ENCODE measurements around the gene HBD. TPM values are rescaled to one million over a fixed set of nuclear protein-coding genes. Genes with fewer than 3 reads are reported as not detected.

Gene HBD
- total RNA-seq, 1 experiment from 2014 or later, result not detected

- ChIA-PET CTCF (no interaction called here), RAD21 (ENCODE audit: low non-redundant PET in 1 of 2, low total read pairs in 2 of 2, uncharacterized antibody in 2 of 2, unreplicated experiment in 2 of 2) (no interaction called here), POLR2A (no interaction called here)
- Histone ChIP-seq H3K9me2 (ENCODE audit: insufficient read depth) (no peaks in the 10 kb centered on the region), H3K4me3 (replicated peaks in 1 of 2; ENCODE audit: low read depth in 1 of 2, low read length in 2 of 2) (no peak overlapping the region), H3K79me2 (ENCODE audit: insufficient read depth, low read length) (no peaks in the 10 kb centered on the region), H4K20me1 (ENCODE audit: insufficient read depth) (no peaks in the 10 kb centered on the region), H3K4me2 (ENCODE audit: low read length) (no peak overlapping the region), H3K9ac (ENCODE audit: low read length) (no peak overlapping the region), H3K27ac (ENCODE audit: low read depth, low read length) (no peak overlapping the region), H3K4me1 (ENCODE audit: control insufficient read depth in 1 of 2, insufficient read depth in 2 of 2, low read length in 2 of 2) (no peaks in the 10 kb centered on the region), H2AFZ (ENCODE audit: low read depth, low read length, poor library complexity, severe bottlenecking) (no peak overlapping the region), H3K36me3 (ENCODE audit: control insufficient read depth in 1 of 2, insufficient read depth in 2 of 2, low read length in 2 of 2) (no peaks in the 10 kb centered on the region), H3K9me3 (ENCODE audit: control insufficient read depth in 1 of 2, insufficient read depth in 1 of 2, low read depth in 1 of 2, low read length in 2 of 2) (no peaks in the 10 kb centered on the region), H3K27me3 (ENCODE audit: insufficient read depth, low read length) (peaks cover 66% of the 10 kb centered on the region)
- DNase-seq (ENCODE audit: low read depth, low spot score), result no peak
- no peak for ATAC-seq
- intact Hi-C loops (cut with micrococcal nuclease), result no loop called here
- TF ChIP-seq EZH2phosphoT487 (IDR thresholded peaks at IDR 0.05; ENCODE audit: borderline replicate concordance), result no peak
- no peak for TF ChIP-seq MAX (IDR thresholded peaks at IDR 0.05)
- TF ChIP-seq ELF1 (IDR thresholded peaks at IDR 0.05; ENCODE audit: borderline replicate concordance, low read depth), result no peak
- TF ChIP-seq CBX3 (IDR thresholded peaks at IDR 0.05; ENCODE audit: low read depth), result no peak
- no TSS peak for BruUV-seq (replicated peaks)
Measured at GRCh38 chr11:5246772-5247471, 12.6 kb upstream of the HBD start.

- DNase-seq (ENCODE audit: low read depth, low spot score), result no peak
- RAD21 ChIA-PET (ENCODE audit: low non-redundant PET in 1 of 2, low total read pairs in 2 of 2, uncharacterized antibody in 2 of 2, unreplicated experiment in 2 of 2), result no interaction called here
- Histone ChIP-seq H3K27ac (ENCODE audit: low read depth, low read length) (no peak overlapping the region), H3K27me3 (ENCODE audit: insufficient read depth, low read length) (peaks cover 70% of the 10 kb centered on the region), H3K4me1 (ENCODE audit: control insufficient read depth in 1 of 2, insufficient read depth in 2 of 2, low read length in 2 of 2) (no peaks in the 10 kb centered on the region), H4K20me1 (ENCODE audit: insufficient read depth) (no peaks in the 10 kb centered on the region), H3K79me2 (ENCODE audit: insufficient read depth, low read length) (no peaks in the 10 kb centered on the region), H2AFZ (ENCODE audit: low read depth, low read length, poor library complexity, severe bottlenecking) (no peak overlapping the region), H3K36me3 (ENCODE audit: control insufficient read depth in 1 of 2, insufficient read depth in 2 of 2, low read length in 2 of 2) (no peaks in the 10 kb centered on the region), H3K9ac (ENCODE audit: low read length) (no peak overlapping the region), H3K9me3 (ENCODE audit: control insufficient read depth in 1 of 2, insufficient read depth in 1 of 2, low read depth in 1 of 2, low read length in 2 of 2) (no peaks in the 10 kb centered on the region), H3K4me2 (ENCODE audit: low read length) (no peak overlapping the region), H3K9me2 (ENCODE audit: insufficient read depth) (no peaks in the 10 kb centered on the region), H3K4me3 (replicated peaks in 1 of 2; ENCODE audit: low read depth in 1 of 2, low read length in 2 of 2) (no peak overlapping the region)
- no peak for ATAC-seq
- CTCF ChIA-PET, result no interaction called here
- POLR2A ChIA-PET, result no interaction called here
- BruUV-seq (replicated peaks), result no TSS peak
- intact Hi-C loops (cut with micrococcal nuclease), result no loop called here
- TF ChIP-seq REST (IDR thresholded peaks at IDR 0.05; ENCODE audit: low read depth) (no peak), FOSL1 (IDR thresholded peaks at IDR 0.05; ENCODE audit: low read depth) (no peak), ZNF274 (IDR thresholded peaks at IDR 0.05; ENCODE audit: low read depth, low read length) (no peak)
Measured at GRCh38 chr11:5245155-5245554, 10.9 kb upstream of the HBD start.

Data from HCT116 (cell line).